HG03095 (cell line): ENCODE data around the gene OSBPL10.

ENCODE experiments used
- ATAC-seq: cut with Tn5 transposase; IDR thresholded peaks from one replicate; pipeline ENCODE4 v1.9.1; 2021; ENCODE audit warnings: moderate library complexity; ENCODE audit not compliant: unreplicated experiment

Gene OSBPL10

GRCh38 chr3:31754575-31755278 lies 226.3 kb downstream of the OSBPL10 start:
- ATAC-seq: peak; percentile 82

DNA sequence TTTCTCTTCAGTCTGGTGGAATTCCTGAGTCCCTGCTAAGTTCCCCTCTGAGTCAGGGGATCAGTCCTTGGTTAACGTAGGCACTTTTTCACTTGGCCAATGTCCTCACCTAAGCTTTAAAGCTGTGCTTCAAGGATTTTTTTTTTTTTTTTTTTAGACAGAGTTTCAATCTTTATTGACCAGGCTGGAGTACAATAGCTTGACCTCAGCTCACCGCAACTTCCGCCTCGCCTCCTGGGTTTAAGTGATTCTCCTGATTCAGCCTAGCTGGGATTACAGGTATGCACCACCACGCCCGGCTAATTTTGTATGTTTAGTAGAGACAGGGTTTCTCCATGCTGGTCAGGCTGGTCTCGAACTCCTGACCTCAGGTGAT lies 228.0 kb downstream of the OSBPL10 start:
- ATAC-seq: no peak

GRCh38 chr3:31752305-31753049 lies 228.6 kb downstream of the OSBPL10 start:
- no peak for ATAC-seq

DNA sequence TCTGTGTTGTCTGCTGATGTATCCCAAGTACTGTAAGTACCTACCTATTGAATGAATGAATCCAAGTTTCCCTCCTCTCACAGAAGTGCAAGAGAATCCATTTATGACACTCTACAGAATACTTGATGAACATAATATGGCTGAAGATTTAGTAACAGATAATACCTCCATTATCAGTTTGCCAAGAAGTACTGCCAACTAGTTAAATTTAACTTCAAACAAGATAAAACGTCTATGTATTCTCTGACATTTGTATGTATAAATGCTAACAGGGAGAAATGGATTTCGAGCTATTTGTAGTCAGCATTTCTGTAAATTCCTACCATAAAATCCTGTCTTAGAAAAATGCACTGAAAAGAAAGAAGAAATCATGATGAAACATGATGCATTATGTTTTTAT lies 230.7 kb downstream of the OSBPL10 start:
- ATAC-seq: no peak

GRCh38 chr3:31748933-31749295 lies 232.1 kb downstream of the OSBPL10 start:
- ATAC-seq: no peak

- no peak for ATAC-seq
Measured at GRCh38 chr3:31748281-31748932, 232.7 kb downstream of the OSBPL10 start.

- ATAC-seq: no peak
Measured at GRCh38 chr3:31747785-31748184, 233.3 kb downstream of the OSBPL10 start.

- ATAC-seq: no peak
Measured at GRCh38 chr3:31744913-31745312, 236.1 kb downstream of the OSBPL10 start.

GRCh38 chr3:31743331-31744089 lies 237.6 kb downstream of the OSBPL10 start:
- no peak for ATAC-seq

DNA sequence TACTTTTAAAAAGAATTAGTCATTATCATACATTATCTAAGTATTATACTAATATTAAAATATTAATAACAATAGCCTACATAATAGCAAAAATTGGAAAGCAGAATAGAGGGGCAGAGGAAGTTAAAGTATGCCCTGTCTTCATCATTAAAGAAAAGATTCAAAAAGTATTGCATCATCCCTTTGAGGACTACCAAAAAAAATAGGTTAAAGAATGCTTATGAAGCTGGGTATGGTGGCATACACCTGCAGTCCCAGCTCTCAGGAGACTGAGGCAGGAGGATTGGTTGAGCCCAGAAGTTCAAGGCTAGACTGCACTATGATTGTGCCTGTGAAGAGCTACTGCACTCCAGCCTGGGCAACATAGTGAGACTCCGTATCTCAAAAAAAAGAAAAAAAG lies 240.7 kb downstream of the OSBPL10 start:
- no peak for ATAC-seq

DNA sequence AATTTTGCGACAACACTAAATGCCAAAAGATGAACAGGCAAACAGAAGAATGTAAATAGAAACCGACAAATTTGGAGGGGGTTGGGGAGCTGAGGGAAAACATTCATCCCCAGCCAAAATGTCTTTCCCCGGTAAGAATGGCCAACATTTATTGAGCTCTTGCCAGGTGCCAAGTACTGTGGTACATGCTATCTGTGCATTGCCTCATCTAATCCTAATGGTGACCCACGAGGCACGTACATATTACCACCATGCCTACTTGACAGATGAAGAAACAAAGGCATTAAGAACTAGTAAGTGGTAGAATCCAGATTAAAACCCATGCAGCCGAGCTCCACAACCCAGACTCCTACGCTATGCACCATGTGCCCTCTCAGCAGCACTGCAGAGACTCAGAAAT lies 242.7 kb downstream of the OSBPL10 start:
- ATAC-seq: no peak

DNA sequence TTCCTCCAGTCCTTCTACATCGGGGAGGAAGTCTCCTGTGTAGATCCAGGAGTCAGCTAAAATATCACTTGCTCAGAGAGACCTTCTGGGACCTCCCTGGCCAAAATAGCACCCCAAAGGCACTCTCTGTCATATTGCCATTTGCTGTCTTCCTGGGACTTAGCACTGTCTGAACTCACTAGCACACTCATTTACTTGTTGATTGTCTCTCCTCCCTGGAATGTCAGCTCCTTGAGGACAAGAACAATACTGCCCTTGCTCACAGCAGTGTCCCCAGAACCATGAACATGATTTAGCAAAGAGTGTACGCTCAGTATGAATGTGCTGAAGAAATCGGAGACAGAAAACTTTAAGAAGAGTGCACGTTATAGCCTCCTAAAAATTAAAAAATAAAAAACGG lies 245.4 kb downstream of the OSBPL10 start:
- ATAC-seq: no peak

GRCh38 chr3:31733234-31733667 lies 247.8 kb downstream of the OSBPL10 start:
- no peak for ATAC-seq

DNA sequence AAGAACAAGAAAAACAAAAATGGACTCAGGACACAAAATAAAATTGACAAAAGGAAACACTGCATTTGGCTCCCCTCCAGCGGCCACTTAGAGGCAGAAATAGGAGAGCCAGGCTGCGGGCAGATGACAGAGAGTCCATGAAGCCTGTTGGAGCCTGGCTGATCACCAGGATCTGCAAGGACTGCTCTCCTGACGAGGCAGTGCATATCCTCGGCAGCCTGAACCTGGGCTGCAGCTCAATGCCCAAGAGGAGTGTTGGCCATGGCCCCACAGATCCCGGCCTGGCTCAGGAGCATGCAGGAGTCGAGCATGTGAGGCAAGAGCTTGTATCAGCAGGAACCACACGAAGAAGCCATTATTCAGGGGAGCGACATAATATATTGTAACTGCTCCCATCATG lies 248.5 kb downstream of the OSBPL10 start:
- no peak for ATAC-seq

DNA sequence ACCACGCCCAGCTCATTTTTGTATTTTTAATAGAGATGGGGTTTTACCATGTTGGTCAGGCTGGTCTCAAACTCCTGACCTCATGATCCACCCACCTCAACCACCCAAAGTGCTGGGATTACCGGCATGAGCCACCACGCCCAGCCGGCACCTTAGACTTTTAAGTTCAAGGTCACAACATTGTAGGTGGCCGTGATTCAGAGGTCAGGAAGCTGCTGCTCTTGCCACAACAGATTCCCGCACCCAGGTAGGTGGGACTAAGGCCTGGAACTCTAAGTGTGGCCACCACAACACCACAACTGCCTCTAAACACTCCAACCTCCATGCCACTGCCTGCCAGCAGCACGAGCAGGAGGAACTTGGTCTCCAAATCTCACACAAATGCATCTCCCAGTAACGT lies 251.5 kb downstream of the OSBPL10 start:
- no peak for ATAC-seq

- ATAC-seq: no peak
Measured at GRCh38 chr3:31729082-31729481, 252.0 kb downstream of the OSBPL10 start.

GRCh38 chr3:31728403-31728802 lies 252.7 kb downstream of the OSBPL10 start:
- no peak for ATAC-seq

DNA sequence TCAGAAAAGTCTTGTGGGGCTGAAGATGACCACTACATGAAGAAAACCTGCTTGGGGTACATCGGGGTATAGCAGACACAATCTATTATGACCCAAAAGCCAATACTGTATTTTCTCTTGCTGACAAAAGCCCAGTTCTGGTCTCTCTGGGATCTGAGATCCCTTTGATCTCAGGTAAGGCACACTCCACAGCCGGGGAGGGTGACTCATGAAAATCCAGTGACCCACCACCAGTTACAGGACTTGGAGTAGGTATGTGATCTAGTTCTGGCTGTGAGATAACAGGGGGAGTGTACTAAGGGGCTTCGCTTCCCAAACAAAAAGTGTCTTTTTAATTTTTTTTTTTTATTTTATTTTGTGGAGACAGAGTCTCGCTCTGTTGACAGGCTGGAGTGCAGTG lies 255.1 kb downstream of the OSBPL10 start:
- no peak for ATAC-seq

GRCh38 chr3:31725568-31725967 lies 255.5 kb downstream of the OSBPL10 start:
- ATAC-seq: no peak

GRCh38 chr3:31724651-31725050 lies 256.4 kb downstream of the OSBPL10 start:
- ATAC-seq: no peak

DNA sequence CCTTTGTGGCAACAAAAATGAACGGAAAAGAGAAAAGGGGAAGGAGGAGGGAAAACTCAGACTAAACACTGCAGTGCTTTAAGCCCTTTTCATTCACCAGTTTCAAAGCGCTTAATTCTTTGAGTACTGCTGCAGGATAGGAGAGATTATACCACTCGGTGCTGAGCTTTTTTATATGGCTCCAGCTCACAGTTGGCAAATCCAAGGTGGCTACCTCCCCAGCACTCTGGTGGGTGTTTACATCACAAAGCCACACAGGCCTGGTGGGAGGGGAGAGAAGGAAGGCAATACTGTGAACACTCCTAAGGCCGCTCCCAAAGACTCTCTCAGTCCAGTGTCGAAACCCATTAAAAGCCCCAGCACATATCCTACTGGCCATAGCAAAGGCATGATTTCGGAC lies 256.9 kb downstream of the OSBPL10 start:
- no peak for ATAC-seq
